Measurements from ENCODE around the gene DAZAP1.

Gene DAZAP1

DNA sequence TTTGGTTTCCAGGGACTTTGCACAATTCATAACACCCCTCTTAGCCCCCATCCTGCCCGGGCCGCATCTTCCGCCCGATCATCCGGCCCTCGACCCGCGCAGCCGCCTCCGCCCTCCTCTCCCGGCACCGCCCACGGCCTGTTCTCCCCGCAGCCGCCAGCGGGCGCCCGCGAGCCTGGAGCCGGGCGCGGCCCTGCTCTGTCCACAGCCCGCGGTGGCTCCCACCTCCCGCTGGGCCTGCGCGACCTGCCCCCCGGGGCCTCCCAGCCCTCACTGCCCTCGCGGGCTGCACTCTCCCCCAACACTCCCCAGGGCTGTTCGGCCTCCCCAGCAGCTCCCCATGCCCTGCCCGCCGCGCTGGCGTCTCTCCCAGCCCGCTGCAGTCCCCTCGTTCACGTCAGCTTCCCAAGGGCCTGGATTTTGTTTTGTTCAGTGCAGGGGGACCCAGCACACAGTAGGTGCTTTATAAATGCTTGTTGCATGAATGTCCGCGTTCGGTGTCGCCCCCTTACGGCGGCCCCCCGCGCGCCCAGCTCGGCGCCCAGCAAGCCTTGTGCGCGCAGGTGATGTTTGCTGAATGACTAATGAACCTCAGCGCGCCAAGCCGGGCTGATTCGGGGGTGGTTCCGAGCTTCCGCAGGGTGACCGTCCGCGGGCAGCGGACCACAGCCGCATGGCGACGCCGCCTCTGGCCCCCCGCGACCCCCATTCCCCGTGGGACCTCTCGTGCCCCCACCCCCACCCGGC lies 38.0 kb downstream of the DAZAP1 start:
- DNase-seq = peak; percentile 52 to 76 (median 62)

DNA sequence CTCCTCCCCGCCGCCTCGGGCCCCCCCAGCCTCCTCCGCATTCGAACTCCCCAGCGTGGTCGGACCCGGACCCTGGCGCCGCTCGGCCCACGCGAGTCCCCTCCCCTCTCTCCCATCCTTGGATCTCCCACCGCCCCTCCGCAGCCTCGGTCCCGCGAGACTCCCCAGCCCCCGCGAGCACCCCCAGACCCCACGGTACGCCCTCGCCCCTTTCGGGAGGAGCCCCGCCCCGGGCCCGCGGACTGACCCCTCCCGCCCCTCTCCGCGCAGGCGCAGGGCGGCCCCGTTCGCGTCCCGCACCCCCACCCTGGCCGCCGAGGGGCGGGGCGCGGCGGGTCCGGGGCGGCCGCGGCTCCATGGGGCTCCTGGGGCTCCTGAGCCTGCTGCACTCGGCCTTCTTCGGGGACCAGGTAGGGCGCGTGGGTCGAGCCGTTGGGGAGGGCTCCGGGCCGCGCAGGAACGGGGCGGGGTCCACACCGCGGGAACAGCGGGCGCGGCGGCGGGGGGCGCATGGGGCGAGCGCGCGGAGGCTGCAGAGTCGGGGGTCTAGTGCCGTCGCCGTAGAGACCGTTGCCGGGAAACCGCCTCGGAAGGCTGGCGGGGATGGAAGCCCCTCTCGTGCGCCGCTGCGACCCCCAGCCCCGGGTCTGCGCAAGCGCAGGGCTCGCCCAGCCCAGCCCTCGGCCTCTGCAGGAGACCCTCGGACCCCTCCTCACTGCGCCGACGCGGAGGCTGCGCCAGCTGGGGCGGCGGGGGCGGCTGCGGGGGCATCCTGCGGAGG lies 38.7 kb downstream of the DAZAP1 start:
- no peak for DNase-seq

DNA sequence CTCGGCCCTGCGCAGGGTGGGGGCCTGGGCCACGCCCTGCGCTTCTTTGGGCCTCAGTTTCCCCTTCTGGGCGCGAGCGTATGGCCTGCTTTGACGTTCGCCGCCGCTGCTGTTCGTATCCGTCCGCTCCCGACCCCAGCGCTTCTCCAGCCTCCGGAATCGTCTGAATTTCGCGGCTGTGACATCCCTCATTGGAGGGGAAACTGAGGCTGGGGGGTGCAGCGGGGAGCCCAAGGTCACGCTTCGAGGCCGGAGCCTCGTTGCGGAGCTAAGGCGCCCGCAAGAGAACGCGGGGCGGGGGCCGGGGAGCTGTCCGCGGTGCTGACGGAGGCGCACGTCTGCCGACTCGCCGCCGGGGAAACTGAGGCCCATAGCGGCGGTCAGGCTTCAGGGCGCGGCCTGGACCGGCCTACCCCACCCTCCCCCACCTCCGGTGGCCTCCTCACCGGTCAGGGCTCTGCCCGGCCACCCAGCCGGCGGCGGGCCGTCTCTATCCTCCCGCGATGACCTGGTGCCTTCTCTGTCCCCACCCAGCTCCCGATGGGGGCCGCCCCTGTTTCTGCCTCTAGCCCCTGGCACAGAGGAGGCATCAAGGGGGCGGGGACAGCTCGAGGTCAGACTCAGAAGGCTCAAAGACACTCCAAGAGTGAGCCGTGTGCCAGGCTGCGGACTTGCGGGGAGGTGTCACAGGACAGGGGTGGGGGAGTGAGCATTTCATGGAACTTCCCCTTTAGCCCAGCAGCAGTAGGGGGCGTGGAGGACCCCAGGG lies 39.5 kb downstream of the DAZAP1 start:
- DNase-seq = no peak

DNA sequence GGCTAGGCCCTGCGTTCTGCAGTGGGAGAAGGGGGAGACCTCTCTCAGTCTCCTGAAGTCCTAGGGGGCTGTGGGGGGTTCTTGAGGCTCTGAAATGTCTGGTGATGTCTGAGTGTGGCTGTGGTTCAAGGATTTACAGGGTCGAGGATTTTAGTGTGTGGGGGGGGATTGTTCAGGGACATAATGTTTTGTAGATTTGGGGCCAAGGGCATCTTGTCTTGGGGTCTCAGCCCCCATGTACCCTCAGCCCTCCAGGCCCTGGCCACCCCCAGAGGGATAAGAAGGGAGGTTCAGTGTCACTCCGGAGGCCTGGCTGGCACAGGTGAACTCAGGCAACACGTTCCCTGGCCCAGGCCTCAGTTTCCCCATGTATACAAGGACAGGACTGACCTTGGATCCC lies 40.1 kb downstream of the DAZAP1 start:
- no peak for DNase-seq

DNA sequence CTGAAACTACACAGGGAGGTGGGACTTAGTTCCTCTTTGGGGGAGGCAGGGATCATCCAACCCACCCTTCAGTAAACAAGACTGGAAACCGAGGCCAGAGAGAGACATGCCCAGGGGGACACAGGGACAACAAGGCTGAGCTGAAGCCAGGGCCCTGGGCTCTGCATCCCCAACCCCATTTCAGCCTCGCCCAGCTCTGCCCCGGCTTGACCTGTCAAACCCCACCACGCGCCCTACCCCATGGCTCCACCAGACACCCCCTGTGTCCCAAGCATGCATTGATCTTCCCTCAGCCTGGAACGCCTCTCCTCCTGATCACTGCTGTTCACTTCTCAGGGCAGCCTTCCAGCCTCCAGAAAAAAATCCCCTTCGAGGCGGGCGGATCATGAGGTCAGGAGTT lies 40.6 kb downstream of the DAZAP1 start:
- DNase-seq = no peak

DNA sequence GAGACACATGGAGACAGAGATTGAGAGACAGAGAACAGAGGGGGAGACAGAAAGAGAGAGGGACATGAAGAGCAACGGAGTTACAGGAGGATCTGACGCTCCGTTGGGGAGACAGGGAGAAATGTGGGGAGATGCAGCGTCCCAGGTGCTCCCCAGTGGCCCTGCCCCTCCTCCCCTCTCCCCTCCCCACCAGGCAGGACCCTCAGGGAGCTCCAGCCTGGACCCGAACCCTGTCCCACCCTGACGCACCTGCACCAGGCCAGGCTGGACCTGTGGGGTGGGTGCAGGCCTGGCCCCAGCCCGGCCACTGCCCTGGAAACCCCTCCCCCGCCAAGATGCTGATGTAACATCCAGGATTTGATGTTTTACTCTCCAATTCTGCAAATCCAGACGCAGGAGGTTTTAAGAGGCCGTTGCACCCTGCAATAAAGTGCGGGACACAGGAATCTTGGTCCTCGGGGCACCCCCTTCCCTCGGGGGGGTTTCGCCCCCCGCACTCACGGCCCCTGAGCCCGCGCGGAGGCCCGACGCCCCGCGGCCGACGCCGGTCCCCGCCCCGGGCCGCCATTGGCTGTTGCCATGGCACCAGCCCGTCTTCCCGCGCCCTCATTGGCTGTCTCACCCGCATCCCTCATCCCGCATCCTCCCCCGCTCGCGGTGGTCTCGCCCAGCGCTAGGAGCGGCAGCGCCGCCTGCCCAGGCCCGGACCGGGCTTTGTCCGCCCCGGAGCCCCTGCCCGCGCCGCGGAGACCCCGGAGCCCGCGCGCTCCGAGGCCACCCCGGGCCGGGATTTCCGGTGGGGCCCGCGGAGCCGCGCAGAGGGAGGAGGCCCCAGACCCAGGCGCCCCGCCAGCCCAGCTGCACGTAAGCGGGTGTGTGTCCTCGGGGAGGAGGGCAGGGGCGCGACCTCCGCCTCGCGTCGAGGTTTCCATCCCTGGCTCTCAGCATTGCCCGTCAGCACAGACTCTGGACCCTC lies 42.4 kb downstream of the DAZAP1 start, which contains the start of gene APC2:
APC2 (plus strand) TSS at position 655 of the 976 bp plus-strand sequence. CDS start 2,881 bp downstream, outside the sequence.
- DNase-seq = peak in 1 of 5 experiments; percentile 28

DNA sequence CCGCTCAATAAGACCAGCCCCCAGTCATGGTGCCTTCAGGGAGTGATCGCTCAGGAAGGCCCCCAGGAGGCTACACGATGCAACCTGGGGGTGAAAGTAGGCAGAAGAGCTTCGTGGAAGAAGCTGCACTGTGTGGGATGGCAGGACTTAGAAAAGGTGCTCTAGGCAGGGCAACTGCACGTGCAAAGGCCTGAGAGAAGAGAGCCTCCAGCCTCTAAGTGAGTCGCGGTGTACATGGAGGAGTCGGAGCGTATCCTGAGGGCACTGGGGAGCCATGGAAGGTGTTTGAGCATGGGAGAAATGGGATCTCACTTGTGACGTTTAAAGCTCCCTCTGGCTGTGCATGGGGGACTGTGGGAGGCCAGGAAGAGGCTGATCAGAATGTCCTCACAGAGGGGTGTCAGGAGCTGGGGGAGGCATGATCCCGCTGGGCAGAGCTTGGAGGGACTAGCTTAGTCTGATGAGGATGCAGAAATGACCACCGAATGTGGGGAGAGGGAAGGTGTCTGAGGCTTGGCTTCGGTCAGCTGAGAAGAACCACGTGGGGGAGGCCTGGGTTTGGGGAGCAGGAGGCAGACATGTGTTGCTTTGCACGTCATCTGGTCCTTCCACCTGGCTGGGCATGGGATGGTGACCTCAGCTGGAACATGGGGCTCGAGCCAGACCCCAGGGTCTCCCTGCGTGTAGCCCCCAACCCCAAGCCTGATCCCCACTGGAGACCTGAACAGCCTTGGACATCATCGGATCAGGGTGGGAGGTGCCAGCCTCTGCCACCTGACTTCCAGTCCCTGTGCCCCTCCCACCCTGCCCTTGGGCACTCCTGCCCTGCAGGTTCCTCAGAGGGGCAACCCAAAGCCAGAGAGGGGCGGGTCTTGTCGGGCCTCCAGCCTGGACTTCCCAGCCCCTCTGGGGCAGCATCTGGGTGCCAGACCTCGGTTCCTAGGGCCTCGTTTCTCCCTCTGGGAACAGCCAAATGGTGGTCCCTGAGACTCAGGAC lies 43.6 kb downstream of the DAZAP1 start:
- DNase-seq = no peak

DNA sequence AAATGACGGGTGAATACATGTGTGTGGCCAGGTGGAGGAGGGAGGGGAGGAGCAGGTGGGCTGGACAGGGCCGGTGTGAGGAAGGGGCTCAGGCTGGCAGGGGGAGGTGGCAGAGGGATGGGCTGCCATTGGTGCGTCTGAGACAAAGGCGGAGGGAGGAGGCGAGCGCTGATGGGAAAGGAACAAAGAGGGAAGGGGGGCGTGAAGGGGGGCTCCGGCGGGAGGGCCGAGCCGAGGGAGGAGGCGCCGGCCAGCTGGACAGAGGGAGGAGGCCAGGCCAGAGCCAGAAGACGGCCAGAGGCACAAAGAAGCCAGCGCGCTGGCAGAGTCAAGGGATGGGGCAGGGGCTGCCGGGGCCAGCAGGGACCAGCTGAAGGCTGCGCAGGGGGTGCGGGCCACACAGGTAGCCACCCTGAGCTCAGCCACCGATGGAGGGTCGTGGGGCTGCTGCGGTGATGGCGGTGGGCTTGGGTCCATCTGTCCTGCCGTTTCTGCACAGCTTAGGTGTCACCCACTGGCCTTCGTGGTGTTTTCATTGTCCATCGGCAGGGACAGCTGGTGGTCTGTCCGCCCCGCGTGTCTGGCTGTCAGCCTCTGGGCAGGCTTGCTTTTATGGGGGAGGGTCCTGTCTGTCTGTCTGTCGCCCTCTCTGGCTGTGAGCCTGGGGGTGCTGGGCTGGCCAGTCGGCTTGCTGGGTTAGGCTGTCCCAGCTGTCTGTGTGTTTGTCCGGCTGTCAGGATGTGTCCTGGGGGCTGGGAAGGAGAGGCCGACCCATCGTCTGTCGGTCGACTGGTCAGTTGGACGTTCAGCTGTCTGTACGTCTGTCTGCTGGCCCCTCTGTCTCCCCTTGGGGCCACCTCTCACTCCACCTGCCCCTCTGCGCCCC lies 44.8 kb downstream of the DAZAP1 start:
- no peak for DNase-seq

DNA sequence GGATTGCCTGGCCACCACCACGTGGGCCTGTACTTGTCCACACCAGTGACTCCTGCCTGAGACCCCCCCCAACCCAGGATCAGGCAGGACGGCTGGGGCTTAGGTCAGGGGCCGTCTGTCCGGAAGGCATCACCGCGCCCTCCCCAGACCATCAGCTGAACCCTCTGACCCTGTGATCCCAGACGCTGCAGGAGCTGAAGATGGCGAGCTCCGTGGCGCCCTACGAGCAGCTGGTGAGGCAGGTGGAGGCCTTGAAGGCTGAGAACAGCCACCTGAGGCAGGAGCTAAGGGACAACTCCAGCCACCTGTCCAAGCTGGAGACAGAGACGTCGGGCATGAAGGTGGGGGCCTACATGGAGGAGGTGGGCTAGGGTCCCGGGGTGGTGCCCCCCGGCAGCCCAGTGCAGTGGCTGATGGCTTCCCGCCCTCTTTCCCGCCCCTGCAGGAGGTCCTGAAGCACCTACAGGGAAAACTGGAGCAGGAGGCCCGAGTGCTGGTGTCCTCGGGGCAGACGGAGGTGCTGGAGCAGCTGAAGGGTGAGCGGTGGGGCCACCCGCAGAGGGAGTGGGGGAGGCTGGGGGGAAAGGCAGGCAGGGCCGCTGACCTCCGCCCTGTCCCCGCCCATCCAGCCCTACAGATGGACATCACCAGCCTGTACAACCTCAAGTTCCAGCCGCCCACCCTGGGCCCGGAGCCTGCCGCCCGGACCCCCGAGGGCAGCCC lies 45.6 kb downstream of the DAZAP1 start:
- no peak for DNase-seq

DNA sequence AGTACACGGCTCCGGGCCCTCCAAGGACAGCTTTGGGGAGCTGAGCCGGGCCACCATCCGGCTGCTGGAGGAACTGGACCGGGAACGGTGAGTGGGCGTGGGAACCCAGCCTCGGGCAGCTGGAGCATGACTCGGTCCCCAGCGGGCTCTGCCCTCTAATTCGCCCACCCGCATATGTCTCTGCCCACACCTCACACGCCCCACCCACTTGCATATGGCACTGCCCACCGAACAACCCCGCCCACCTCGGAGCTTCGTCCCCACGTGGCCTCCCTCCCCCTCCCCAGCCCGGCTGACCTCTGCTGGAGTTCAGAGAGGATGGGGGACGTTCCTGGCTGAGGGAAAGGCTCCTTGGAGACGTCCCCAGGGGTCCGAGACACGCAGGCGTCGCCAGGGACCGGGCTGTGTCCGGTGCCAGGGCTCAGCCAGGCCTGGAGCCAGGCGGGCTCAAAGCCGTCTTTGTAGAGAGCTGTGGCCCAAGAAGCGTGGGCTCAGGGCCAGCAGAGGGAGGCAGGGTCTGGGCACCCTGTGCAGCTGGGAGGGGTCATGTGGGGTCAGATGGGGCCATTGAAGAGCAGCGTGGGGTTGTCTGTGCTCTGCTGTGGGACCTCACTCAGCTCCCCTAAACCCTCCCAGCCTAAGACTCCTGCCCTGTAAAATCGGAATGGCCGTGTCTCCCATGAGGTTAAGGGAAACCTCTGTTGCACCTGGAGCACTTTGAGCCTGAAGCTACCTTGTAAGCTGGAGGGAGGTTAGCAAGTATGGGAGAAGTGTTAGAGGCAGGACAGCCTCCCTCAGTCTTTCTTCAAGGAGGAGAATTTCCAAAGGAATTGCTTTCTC lies 46.4 kb downstream of the DAZAP1 start:
- no peak for DNase-seq

DNA sequence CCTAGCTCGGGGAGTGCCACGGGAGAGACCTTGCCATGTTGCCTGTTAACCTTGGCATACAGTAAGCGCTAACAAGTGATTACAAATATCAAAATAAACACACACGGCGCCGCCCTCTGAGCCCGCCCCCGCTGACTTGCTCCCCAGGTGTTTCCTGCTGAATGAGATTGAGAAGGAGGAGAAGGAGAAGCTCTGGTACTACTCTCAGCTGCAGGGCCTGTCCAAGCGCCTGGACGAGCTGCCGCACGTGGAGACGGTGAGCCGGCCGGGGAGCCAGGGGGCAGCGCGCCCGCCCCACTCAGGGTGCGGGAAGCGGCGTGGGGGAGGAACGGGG lies 47.6 kb downstream of the DAZAP1 start:
- no peak for DNase-seq

DNA sequence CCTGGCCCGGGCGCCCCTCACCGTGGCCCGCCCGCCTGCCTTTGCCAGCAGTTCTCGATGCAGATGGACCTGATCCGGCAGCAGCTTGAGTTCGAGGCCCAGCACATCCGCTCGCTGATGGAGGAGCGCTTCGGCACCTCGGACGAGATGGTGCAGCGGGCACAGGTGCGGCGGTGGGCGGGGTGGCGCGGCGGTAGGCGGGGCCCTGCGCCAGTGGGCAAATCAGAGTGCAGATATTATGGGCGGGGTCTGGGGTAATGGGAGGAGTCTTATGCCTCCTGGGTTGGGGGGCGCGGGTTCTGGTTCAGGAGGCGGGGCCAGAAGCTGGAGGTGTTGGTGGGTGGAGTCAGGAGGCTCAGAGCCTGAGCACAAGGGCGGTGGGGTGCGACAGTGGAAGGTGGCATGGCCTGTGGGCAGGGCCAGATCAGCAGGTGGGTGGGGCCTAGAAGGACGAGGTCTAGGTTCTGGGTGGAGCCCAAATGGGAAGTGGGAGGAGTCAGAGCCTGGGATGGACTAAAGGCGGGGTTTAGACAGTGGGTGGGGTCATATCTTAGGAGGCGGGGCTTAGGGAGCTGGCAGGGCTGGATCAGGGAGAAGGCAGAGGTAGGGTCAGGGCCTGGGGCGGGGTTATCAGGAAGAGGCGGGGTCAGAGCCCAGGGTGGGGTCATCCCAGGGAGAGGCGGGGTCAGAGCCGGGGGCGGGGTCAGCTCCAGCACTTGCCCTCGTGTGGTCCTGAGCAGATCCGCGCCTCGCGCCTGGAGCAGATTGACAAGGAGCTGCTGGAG lies 48.1 kb downstream of the DAZAP1 start:
- peak in 4 of 5 experiments; percentile 29 to 63 (median 52) for DNase-seq

DNA sequence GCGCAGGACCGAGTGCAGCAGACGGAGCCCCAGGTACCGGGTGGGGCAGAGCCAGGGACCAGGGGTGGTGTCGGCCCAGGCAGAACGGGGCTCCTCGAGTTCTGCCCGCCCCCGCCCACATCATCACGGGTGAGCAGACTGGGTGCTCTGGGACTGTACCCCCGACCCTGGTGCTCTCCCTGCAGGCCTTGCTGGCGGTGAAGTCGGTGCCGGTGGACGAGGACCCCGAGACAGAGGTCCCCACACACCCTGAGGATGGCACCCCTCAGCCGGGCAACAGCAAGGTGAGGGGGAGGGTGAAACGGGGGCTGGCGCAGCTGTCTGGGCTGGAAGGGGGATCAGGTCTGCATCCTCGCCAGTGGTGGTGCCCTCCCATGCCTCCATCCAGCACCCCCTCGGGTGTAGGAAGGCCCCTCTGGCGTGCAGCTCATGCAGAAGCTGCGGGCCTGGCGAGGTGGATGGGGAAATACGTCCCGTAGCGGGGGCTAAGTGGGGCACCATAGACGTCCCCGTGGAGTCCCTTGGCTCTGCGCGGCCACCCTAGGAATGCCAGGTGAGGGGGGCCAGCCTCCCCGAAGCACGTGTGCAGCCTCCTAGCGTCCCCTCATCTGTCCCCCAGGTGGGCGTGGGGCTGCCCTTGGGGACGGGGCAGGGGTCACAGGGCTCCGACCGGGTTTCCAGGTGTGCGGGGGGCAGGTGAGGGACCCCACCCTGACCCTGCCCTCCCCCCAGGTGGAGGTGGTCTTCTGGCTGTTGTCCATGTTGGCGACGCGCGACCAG lies 48.9 kb downstream of the DAZAP1 start:
- no peak for DNase-seq

DNA sequence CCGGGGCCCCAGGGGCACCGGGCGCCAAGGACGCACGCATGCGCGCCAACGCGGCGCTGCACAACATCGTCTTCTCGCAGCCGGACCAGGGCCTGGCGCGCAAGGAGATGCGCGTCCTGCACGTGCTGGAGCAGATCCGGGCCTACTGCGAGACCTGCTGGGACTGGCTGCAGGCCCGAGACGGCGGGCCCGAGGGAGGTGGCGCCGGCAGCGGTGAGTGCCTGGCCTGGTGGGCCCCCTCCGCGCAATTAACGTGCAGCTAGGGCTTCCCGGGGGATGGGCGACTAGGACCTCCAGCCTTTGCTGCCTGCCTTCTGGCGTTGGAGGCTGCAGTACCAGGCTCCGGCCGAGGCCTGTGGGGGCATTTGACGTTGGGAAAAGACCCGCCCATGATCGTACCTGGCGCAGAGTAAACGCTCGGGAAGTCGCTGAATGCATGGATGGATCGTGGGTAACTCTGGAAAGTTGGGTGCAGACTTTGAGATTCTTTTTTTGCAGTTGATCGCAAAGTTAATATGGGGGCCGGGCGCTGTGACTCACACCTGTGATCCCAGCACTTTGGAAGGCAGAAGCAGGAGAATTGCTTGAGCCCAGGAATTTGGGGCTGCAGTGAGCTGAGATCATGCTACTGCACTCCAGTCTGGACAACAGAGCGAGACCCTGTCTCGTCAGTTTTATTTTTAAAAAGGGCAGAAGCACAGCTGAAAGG lies 49.8 kb downstream of the DAZAP1 start:
- DNase-seq = no peak

DNA sequence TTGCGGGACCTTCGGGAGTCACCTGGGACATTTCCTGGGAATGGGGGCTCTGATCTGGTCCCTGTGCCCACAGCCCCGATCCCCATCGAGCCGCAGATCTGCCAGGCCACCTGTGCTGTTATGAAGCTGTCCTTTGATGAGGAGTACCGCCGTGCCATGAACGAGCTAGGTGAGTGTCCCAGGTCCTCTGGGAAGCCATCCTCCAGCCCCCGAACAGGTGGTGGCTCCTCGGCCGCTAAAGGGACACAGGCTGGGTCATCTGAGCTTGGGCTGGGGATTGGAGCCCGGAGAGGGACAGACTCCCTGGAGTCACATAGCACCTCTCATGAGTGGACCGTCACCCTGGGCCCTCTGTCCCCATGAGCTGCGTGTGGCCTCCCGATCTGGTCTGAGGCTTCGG lies 50.5 kb downstream of the DAZAP1 start:
- no peak for DNase-seq

DNA sequence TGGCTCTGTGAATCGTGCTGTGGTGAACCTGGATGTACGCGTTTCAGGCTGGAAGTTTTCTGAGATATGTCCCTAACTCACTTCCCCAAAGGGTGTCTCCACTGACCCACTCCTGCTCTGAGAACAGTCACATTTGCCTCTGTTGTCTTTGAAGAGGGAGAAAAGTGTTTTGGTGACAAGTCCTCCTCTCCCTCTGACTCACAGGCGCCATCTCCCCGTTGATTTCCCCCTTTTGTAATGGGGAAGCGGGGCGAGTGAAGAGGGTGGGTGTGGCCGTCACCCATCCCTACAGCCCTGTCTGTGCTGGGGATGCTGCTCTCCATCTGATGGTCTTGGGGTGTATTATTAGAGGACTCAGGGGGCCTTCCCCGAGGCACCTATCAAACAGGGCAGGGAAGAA lies 52.1 kb downstream of the DAZAP1 start:
- no peak for DNase-seq
